GM18870 (cell line): Measurements from ENCODE around the gene SREK1.

Experiments
- ATAC-seq: cut with Tn5 transposase; IDR thresholded peaks from one replicate; pipeline ENCODE4 v1.9.1; 2021; ENCODE audit warnings: moderate library complexity; ENCODE audit not compliant: unreplicated experiment

The SREK1 gene

DNA sequence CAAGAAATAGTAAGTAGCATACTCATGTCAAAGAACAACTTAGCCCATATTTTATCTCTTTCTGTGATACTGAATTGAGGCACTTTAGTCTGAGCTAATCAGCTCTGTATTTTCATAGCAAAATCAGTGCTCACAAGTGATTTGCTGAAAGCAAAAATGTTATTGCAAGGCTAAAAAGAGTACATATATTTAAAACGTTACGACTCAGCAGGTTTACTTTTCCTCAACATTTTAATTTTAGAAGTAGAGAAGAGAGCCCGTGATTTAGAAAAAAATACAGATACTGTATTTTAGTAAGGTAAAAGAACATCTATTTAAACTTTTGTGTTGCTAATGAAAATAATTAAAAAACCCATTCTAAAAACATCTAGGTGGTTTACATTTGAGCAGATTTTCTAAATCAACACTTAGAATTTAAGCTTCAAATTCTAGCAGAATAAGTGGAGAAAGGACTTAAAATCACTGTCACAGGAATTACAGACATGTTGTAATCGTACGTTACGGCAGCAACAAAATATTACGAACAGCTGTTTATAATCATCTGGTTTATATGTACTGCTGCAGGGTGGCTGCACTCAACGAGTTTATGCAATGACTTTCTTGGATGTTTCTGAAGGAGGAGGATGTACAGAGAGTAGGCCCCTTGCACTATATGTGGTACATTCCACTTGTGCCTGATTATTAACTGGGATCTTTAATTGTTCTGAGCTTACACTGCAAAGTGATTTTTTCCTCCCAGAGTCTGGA, 20.1 kb downstream of the SREK1 start:
- no peak for ATAC-seq

GRCh38 chr5:66168226-66168625, 24.1 kb downstream of the SREK1 start:
- ATAC-seq, result no peak

- peak; percentile 64 for ATAC-seq
Observed at GRCh38 chr5:66169534-66169933, 25.4 kb downstream of the SREK1 start.

GRCh38 chr5:66170195-66170919, 26.3 kb downstream of the SREK1 start:
- ATAC-seq, result no peak

DNA sequence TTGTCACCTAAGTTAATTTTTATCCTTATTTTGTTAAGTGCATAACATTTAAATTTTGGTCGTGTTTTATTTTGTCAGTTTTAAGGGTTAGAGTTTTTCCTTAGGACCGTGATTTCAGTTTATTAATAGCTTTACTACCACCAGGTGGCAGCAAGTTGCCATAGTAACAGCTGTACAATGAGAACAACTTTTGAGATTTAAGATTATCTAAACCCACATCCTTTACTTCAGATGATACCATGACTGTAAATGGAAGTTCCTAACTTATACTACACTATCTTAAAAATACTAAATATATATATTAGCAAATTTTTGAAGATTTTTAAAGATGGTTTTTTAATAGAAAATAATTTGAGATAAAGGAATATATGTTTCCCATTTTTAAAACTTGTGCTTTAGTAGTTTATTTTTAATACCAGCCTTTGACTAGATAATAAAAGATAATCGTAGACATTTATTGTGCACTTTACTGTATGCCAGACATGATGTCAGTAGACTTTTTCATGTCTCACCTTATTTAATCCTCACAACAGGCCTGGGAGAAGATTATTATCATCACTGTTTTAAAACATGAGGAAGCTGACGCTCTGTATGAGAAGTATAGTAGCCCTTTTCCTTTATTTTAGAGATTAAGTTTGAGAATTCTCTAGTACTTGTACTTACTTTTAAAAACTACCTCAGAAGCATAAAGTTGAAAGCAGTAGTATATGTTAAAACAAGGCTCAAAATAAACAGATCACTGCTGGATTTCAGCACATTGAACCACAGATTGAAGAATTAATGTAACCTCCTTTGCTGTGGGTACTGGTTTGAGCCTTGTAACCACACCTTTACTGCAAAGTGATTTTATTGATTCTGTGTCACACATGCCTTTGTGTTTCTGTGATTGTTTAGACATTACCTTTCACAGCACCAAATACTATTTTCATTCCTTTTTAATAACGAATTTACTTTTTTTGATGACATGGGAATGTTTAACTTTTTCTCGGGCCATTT, 27.5 kb downstream of the SREK1 start:
- peak; percentile 68 for ATAC-seq

- ATAC-seq, result no peak
Observed at GRCh38 chr5:66174338-66174737, 30.2 kb downstream of the SREK1 start.

- no peak for ATAC-seq
Observed at GRCh38 chr5:66178799-66179198, 34.7 kb downstream of the SREK1 start.

GRCh38 chr5:66179297-66180051, 35.4 kb downstream of the SREK1 start:
- ATAC-seq, result no peak

DNA sequence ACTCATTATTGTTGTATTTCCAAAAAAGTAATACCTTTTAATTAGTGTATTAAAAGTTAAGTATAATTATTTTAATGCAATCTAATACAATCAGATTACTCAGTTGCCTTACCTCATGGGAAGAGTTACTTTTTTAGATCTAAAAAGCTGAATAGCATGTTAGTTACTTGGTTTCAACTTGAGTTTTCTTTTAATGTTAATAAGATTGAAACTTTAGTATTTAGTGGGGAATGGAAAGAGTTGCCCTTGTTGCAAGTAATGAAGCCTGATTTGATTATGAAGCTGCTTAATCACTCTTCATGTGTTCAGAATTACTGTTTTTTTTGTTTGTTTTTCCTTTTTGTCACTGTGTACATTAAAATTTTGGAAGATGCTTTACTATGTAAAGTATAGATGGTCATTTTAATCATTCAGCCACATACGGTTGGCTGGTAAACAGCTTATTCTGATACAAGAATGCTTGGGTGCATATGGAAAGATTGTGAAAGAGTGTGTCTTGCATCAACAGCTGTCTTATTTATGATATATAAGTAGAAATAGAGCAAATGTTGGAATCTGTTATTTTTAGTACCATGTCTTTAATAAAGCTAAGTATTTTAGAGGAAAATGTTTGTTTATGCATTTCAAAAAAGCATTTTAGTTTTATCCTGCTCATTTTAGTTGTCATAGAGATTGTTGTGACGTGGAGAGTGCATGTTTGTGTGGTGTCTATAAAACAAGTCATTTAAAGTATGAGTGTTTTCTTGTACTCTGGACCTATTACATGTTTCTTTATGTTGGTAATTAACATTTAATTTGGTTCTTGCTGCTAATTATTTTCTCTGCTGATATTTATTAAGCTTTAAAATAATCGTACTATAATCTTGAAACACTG, 36.4 kb downstream of the SREK1 start:
- no peak for ATAC-seq

DNA sequence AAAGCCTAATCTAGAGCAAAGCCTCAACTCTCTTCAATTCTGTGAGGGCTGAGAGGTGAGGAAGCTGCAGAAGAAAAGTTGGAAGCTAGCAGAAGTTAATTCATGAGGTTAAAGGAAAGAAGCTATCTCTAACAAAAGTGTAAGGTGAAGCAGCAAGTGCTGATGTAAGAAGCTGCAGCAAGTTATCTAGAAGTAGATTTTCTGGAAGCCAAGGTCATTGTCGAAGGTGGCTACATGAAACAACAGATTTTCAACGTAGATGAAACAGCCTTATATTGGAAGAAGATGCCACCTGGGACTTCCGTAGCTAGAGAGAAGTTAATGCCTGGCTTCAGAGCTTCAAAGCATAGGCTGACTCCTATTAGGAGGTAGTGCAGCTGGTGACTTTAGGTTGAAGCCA, 42.0 kb downstream of the SREK1 start:
- no peak for ATAC-seq

DNA sequence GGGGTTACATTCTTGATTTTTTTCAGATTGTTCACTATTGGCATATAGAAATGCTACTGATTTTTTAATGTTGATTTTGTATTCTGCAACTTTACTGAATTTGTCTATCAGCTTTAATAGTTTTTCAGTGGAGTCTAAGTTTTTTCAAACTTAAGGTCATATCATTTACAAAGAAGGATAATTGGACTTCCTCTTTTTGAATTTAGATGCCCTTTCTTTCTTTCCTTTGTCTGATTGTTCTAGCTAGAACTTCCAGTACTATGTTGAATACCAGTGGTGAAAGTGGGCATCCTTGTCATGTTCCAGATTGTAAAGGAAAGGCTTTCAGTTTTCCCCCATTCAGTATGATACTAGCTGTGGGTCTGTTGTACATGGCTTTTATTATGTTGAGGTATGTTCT, 49.3 kb downstream of the SREK1 start:
- ATAC-seq, result no peak

- no peak for ATAC-seq
Observed at GRCh38 chr5:66197764-66198405, 53.8 kb downstream of the SREK1 start.

- ATAC-seq, result no peak
Observed at GRCh38 chr5:66198837-66199236, 54.7 kb downstream of the SREK1 start.

DNA sequence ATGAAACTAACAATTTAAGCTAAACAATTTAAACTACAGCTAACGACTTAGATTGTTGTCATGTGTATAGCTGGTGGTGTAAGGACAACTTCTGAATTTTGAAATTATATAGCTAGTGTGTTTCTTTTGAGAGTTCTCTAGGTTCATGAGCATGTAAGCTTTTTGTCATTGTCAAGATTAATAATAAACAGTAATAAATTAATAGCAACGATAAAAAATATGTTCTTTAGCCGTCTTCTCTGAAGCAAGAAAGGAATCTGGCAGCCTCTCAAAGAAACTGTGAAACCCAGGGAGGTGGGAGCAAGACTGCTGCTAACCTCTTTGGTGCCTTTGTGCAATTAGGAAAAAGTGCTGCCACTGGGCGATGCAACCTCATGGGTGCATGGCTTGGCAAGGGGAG, 59.4 kb downstream of the SREK1 start:
- ATAC-seq, result no peak

DNA sequence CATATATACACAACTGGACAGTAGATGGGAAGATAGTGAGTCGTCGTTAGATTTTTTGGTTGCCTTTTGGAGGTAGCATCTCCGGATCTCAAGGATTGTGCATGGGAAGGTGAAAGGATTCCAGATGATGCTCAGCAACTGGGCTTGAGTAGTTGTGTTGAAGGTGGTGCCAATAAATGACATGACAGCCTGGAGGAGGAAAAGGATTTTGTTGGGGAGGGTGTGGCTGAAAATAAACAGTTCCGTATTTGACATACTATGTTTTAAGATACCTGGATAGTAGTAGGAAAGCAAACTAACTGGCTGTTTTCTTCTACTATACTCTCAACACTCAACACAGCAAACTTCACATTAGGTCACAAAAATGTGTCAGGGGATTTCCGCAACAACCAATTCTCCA, 62.4 kb downstream of the SREK1 start:
- ATAC-seq, result no peak

GRCh38 chr5:66207800-66208561, 63.9 kb downstream of the SREK1 start:
- ATAC-seq, result no peak

DNA sequence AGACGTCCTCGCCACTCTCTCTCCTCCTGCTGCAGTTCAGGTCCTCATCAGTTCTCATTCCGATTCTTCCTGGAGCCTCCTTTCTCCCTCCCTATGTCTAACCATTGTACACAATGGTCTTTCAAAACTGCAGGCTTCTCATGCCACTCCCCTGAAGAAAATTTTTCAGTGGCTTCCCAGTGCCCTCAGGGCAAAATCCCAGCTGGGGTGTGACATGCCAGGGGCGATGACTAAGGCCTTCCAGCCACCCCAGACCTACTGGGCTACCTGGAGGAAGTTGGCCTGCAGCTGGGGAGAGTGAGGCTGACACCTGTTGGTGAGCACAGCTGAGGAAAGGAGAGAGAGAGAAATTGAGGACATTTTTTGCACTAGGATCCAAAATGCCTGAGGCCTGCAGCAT, 65.2 kb downstream of the SREK1 start:
- no peak for ATAC-seq

DNA sequence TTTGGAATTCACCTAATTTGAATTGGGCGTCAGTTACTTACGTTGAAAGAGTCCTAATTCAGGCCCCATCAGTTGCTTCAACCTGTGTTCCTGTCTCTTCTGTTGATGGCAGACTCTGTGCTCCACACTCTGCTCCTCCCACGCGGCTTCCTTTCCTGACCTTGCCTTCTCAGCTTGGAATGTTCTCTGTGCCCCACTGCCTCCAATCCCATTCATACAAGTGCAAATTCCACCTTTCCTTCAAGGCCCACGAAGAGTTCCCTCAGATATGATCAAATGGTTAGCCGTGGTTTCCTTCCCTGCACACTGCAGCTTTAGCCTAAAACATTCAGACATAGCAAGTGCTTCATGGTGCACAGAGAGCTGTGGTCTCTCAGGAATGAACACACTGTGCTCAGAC, 65.7 kb downstream of the SREK1 start:
- ATAC-seq, result no peak
